Dermis microvascular lymphatic vessel endothelial cell (primary cell): Measurements from ENCODE around the gene GGA3. TPM values are rescaled to one million over a fixed set of nuclear protein-coding genes. Genes with fewer than 3 reads are reported as not detected.
"Not testable (repeated sequence)": the region's sequence is repeated elsewhere in the genome, so short reads cannot be mapped to it uniquely, and the experiment has no call there.

ENCODE experiments used
- DNase-seq, 2 donors: peaks; one replicate each; pipeline versions ENCODE4 v3.0.0 to v3.0.0-alpha.2; 2010; ENCODE audit warnings: low read depth in 2 of 2
- total RNA-seq: library from RNA; depleted of rRNA; stranded (reverse); fragments of >200 nt; gene quantifications from 2 replicates; pipeline ENCODE4 v1.2.1, GENCODE V29; 2014

Gene GGA3, protein sequence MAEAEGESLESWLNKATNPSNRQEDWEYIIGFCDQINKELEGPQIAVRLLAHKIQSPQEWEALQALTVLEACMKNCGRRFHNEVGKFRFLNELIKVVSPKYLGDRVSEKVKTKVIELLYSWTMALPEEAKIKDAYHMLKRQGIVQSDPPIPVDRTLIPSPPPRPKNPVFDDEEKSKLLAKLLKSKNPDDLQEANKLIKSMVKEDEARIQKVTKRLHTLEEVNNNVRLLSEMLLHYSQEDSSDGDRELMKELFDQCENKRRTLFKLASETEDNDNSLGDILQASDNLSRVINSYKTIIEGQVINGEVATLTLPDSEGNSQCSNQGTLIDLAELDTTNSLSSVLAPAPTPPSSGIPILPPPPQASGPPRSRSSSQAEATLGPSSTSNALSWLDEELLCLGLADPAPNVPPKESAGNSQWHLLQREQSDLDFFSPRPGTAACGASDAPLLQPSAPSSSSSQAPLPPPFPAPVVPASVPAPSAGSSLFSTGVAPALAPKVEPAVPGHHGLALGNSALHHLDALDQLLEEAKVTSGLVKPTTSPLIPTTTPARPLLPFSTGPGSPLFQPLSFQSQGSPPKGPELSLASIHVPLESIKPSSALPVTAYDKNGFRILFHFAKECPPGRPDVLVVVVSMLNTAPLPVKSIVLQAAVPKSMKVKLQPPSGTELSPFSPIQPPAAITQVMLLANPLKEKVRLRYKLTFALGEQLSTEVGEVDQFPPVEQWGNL
- 6.3 and 12.0 TPM in 2 replicates for total RNA-seq

DNA sequence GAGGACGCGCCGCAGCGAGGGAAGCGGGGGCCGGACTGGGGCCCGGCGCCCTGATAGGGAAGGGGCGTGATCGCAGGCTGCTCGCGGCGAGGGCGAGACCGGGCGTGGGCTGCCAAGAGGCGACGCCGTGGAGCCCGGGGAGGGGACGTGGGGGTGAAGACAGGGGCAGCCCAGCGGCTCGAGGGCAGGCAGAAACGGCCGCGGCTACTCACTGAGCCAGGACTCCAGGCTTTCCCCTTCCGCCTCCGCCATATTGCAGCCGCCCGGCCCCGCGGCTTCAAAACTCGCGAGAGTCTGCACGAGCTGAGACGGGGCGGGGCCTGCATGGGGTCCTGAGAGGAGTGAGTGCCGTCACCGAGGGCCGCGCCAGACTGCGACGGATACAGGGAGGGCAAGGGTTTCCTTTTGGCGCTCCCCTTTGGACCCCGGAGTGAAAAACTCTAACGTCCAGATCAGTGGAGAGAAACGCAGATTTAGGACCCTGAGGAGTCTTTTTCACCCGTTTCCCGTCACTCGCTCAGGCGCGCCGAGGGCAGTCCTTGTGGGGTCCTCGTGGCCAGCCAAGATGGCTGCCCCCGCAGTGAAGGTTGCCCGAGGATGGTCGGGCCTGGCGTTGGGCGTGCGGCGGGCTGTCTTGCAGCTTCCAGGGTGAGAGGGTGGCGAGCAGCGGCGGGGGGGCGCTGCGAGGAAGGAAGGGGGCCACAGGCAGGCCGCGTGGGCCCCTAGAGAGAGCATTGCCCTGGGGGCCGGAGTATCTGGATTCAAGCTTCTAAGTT, at the start of gene GGA3, which contains the start of gene MRPS7:
Gene GGA3 (minus strand): TSS at position 271 of the 776 bp plus-strand sequence. CDS start 19 bp downstream, at position 252.
Gene MRPS7 (plus strand): TSS at position 544 of the 776 bp plus-strand sequence. CDS start 22 bp downstream, at position 566.
- DNase-seq, result peak; percentile 85 to 93

DNA sequence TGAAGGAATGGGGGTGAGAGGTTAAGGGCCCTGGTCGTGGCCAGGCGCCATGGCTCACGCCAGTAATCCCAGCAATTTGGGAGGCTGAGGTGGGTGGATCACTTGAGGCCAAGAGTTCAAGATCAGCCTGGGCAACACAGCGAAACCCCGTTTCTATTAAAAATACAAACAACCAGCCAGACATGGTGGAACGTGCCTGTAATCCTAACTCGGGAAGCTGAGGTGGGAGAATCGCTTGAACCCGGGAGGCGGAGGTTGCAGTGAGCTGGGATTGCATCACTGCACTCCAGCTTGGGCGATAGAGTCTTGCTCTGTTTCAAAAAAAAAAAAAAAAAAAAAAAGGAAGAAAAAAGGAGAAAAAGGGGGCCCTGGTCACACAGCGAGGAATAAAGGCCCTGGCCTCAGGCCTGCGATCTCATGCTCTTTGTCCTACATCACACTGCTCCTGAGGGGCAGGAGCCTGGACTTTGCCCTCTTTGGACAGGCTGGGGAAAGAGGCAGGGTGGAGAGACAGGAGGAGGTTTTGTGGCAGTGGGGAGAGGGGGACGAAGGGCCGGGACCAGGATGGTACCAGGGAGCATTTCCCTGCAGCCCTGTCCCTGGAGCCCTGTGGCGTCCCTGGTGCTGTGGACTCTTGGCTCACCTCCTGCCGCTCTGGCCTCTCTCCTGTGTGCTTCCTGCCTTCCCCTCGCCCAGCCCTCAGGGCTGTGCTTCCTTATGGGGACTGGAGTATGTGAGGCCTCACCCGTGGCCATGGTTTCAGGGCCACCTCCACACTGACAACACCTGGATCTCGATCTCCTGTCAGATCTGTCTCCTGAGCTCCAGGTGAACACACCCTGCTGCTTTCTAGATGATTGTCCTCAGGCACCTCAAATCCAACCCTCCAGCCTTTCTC, 47.6 kb upstream of the GGA3 start:
- DNase-seq, result no peak

DNA sequence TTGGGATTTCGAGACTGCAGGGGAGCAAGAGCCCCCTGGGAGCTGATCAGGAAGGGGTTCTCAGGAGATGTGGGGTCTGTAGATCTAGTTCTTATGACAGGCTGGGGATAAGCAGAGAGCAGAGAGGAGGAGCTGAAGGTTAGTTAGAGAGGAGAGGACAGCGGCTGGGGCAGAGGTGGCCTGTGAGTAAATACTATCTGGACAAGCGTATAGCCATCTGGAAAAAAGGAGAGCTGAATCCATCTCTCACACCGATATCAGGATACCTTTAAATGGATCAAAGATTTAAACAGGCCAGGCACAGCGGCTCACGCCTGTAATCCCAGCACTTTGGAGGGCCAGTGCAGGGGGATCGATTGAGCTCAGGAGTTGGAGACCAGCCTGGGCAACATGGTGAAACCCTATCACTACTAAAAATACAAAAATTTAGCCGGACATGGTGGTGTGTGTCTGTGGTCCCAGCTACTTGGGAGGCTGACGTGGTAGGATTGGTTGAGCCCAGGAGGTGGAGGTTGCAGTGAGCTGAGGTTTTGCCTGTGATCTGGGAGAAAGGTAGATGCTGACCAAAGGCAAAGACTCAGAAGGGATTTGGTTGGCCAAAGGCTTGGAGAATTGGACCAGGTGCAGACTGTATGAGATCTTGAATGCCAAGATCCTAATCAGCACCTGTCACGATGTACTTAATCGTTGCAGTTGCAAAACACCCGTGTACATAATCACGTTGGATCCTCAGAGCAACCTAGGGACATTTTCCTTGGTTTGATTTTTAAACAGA, 46.7 kb upstream of the GGA3 start:
- no peak for DNase-seq

DNA sequence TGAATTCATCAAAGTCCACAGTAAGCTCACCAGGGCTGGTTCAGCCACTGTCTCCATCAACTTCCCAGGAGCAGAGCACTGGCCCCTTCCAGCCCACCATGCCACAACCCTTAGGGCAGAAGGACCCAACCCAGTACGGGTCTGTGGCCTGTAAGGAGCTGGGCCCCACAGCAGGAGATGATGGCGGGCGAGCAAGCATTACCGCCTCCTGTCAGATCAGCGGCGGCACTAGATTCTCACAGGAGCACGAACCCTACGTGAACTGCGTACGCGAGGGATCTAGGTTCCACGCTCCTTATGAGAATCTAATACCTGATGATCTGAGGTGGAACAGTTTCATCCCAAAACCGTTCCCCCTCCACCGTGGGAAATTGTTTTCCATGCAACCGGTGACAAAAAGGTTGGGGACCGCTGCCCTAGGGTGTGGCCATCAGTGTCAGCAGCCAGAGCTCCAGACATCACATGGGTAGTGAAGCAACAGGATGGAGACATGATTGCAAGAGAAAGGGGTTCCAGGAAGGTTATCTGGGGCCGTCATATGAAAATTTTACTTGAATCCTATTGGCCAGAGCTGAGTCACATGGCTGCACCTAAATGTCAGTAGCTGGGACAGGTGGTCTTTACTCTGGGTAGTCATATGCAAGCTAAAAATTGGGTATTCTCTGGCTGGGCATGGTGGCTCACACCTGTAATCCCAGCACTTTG, 40.2 kb upstream of the GGA3 start:
- no peak for DNase-seq

DNA sequence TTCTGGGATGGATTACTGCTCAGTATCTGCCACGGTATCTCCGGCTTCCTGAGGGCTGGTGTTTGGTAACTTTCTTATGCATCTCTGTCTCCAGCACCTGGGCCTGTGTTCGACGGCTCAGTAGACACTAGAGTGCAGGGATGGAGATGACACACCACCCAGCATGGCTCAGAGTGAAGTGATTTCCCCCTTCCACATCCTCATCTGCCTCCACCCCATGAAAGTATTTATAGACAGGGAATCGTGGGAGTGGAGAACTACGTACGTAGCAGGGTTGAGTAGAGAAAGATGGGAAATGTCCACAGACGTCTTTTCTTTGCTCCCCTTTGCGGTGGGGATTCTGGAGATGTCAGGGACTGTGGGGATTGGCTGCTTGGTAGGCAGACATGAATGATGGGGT, 39.6 kb upstream of the GGA3 start:
- no peak for DNase-seq

DNA sequence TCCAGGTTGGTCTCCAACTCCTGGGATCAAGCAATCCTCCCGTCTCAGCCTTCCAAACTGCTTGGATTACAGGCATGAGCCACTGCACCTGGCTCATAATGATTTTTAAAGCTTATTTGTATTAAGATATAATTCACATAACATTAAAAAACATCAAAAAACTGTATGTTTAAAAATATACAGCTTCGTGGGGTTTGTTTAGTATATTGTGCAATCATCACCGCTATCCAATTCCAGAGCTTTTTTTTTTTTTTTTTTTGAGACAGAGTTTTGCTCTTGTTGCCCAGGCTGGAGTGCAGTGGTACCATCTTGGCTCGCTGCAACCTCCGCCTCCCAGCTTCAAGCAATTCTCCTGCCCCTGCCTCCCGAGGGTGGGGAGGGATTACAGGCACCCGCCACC, 38.9 kb upstream of the GGA3 start:
- DNase-seq, result no peak

DNA sequence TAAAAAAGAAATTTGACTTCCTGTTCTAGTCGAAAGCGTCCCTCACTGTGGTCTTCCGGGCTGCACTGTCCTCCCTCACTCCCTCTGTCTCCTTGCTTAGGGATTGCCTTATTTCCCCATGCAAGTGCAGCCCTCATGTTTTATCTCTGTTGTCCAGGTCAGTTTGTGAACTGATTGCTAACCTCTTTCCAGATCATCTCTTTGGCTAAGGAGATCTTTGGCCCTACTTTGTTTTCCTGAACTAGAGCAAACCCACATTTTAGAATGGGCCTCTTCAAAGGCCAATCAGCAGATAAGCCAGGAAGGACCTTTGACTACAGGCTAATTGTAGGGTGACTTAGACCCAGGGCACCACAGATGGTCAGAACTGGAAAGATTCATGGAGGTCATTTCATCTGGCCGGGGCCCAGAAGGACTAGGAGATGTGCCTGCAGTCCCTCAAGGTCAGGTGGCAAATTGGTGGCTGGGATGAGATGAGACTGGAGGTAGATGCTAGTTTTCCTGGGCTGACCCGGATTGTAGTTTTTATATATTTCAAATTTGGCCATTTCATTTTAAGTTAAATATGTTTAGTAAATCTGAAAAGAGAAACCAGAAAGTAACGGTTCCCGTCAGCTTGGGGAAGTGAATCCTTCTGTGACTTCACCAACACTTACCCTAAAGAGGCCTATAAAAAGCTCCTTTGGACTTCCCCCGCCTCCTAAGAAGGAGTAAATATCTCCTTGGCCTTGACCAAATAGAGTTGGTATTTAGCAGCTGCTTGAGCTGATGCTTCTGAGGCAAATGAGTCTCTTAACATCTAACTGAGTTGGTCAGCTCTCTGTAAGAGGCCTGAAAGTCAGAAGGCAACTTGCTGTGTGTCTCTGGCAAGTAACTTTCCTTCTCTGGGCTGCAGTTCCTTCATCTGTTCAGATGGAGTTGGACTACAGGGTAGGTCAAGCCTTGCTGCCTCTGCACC, 34.1 kb upstream of the GGA3 start:
- no peak for DNase-seq

DNA sequence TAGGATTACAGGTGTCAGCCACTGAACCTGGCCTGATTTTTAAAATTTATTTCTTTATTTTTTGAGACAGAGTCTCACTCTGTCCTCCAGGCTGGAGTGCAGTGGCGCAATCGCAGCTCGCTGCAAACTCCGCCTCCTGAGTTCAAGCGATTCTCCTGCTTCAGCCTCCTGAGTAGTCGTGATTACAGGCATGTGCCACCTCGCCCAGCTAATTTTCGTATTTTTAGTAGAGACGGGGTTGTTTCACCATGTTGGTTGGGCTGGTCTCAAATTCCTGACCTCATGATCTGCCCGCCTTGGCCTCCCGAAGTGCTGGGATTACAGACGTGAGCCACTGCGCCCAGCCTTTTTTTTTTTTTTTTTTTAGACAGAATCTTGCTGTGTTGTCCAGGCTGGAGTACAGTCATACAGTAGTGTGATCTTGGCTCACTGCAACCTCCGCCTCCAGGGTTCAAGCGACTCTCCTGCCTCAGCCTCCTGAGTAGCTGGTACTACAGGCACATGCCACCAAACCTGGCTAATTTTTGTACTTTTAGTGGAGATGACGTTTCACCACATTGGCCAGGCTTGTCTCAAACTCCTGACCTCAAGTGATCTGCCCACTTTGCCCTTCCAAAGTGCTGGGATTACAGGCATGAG, 31.5 kb upstream of the GGA3 start:
- not testable (repeated sequence) for DNase-seq

DNA sequence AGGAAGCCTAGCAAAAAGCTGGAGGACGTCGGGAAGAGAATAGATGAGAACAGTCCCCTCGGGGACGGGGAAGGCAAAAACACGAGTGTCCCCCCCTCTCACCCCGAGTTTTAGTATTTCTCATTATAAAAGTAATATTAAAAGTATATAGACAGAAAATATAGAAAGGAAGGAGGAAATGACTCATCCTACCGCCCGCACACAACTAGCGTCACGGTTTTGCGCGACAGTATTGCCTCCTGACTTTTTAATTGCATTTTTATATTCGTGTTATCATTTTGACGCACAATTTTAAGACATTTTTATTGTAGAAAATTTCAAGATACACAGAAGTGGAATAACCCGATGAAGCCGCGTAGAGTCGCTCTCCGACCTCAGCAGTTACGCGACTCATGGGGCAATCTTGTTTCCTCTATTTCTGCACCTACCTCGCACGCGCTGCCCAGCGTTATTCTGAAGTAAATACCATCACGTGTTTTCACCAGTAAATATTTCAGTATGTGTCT, 28.5 kb upstream of the GGA3 start:
- peak; percentile 37 to 57 for DNase-seq

DNA sequence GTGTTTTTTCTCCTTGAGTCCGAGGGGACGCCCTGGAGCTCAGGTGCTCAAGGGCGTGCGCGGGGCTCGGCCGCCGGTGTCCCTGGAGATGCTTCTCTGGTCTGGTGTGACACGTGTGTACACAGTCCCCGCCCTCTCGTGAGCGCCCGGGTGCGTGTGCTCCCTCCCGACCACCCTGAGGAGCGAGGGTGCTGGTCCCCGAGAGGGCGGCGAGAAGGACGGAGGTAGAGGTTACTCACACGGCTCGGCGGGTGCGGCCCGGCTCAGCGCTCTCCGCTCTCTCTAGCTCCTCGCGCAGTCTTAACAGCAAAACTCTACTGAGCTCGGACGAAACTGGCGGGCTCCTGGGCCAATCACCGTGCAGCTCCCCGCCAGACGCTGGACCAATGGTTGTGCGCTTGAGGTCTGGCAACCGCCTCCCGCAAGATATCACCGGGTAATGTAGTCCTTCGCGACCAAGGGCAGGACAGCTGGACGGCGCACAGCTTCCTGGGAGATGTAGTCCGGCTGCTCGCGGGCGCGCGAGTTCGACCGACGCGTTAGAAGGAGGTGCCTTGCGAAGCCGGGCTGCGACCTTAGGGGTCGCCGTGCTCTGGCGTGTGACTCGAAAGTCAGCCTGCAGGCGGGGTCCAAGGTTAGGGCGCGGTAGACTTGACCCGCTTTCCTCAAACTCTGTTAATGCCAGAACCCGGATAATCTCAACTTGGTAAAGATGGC, 27.9 kb upstream of the GGA3 start, which contains the start of gene SLC25A19:
Gene SLC25A19 (minus strand): TSS at position 319 of the 717 bp plus-strand sequence. CDS start 2,669 bp downstream, outside the sequence.
- DNase-seq, result peak; percentile 96 to 99

DNA sequence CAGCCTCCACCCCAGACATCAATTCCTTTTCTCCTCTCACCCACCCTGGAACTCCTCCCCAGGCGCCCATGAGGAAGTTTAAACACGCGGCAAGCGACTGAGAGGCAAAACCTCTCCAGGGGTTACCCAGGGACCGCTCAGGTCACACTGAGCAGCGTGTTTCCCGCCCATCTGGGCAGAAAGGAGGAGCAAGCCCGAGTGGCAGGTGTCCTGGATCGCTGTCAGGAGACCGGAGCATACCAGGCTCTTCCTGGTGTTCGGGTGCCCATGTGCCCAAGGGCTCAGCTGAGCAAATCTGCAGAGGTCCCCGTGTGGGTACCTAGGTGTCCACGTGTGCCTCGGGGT, 27.3 kb upstream of the GGA3 start:
- no peak for DNase-seq

DNA sequence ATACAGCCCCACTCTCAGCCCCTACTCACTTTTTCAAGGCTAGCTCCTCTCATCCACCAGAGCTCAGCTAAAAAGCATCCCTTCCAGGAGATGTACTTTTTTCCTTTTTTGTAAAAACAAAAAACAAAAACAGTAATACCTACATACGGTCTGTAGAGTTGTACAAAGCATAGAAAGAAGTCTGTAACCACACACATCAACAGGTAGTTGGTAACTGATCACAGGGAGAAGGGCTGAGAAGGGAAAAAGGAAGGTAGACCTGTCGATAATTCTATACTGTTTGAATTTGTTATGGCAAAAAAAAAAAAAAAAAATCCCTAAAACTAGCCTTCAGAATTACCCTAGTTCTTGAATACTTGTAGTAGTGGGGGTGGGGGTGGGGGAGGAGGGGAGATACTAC, 27.0 kb upstream of the GGA3 start:
- no peak for DNase-seq

DNA sequence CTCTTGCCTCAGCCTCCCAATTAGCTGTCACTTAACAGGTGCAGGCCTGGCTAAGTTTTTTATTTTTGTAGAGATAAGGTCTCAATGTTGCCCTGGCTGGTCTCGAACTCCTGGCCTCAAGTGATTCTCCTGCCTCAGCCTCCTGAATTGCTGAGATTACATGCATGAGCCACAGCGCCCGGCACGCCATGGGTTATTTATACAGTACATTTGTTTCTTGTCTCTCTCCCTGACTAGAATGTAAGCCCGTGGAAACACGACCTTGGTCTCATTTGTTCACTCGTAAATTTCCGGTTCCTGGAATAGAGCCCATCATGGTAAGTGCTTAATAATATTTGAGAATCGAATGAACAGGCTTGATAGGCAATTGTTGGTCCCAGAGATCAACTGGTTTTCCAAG, 25.8 kb upstream of the GGA3 start:
- no peak for DNase-seq

DNA sequence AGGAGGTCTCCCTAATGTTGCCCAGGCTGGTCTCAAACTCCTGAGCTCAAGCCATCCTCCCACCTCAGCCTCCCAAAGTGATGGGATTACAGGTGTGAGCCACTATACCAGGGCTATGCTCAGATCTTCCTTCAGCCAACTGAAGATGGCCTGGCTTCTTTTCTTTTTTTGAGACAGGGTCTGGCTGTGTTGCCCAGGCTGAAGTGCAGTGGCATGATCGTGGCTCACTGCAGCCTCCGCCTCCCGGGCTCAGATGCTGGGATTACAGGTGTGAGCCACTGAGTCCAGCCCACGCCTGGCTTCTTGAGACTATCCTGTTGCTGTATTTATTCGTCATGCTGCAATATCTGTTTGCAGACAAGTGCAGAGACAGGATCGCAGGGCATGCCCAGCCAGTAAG, 23.7 kb upstream of the GGA3 start:
- no peak for DNase-seq

DNA sequence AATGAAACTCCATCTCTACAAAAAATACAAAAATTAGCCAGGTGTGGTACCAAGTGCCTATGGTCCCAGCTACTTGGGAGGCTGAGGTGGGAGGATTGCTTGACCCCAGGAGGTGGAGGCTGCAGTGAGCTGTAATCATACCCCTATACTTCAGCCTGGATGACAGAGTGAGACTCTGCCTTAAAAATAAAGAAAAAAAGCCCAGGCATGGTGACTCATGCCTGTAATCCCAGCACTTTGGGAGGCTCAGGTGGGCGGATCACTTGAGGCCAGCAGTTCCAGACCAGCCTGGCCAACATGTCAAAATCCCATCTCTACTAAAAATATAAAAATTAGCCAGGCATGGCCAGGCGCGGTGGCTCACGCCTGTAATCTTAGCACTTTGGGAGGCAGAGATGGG, 18.8 kb upstream of the GGA3 start:
- DNase-seq, result not testable (repeated sequence)

DNA sequence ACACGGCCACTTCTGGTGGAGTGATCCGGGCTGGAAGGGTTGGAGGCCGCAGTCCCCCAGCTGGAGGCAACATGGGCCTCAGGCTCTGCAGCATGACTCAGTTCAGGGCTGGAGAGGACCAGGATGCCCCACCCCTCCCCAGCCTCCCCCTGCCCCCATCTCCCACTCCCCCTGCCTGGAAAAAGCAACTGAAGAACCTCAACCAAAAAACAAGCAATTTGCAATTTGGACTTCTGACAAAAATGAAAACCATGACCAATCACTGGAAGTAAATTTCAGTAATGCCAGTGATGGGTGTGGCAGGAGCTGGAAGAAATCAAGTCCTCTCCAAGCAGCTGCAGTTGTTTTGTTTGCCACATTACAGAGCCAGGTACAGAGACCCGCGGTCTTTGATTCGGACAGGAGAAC, 16.3 kb upstream of the GGA3 start:
- no peak for DNase-seq
